Activated T-helper 1 cell treated with anti-CD3 and anti-CD28 coated beads, Interleukin-12 subunit alpha, Interleukin-12 subunit beta, Interleukin-2, Interleukin-4 antibody, amounts not matched to agents 30 ng/mL and 10 ng/mL and 1 ng/mL, durations not matched to agents 14 hours and 24 hours and 36 hours (primary cell): ENCODE data around the gene PRKG1. TPM values are rescaled to one million over a fixed set of nuclear protein-coding genes. Genes with fewer than 3 reads are reported as not detected.
A peak's percentile ranks its signal among the peaks of the same experiment; 100 is the strongest.

ENCODE experiments used
- DNase-seq: peaks from one replicate; pipeline ENCODE4 v3.0.0; 2021; ENCODE audit warnings: low spot score
- H3K27ac Mint-ChIP-seq: one replicate; pipeline ENCODE4 v1.8.0; 2021; ENCODE audit warnings: mild to moderate bottlenecking, mixed read lengths
- H3K27me3 Mint-ChIP-seq: one replicate; pipeline ENCODE4 v1.8.0; 2022; ENCODE audit warnings: mild to moderate bottlenecking, moderate library complexity, mixed read lengths; ENCODE audit not compliant: insufficient read depth
- H3K36me3 Mint-ChIP-seq: one replicate; pipeline ENCODE4 v1.8.0; 2021; ENCODE audit warnings: low read depth, mixed read lengths
- H3K4me1 Mint-ChIP-seq: one replicate; pipeline ENCODE4 v1.8.0; 2021; ENCODE audit warnings: low read depth, mixed read lengths
- H3K4me3 Mint-ChIP-seq: one replicate; pipeline ENCODE4 v1.8.0; 2021; ENCODE audit warnings: mild to moderate bottlenecking, moderate library complexity, mixed read lengths
- H3K9me3 Mint-ChIP-seq: one replicate; pipeline ENCODE4 v1.8.0; 2021; ENCODE audit warnings: mixed read lengths
- intact Hi-C: fragments of 100-400 bp; cut with micrococcal nuclease; formaldehyde crosslinking; loops from one replicate; pipeline ENCODE4 v1.15.1; 2024
- total RNA-seq: library from RNA; stranded (reverse); gene quantifications from 2 replicates; pipeline ENCODE4 v1.2.3, GENCODE V29; 2022

The PRKG1 gene
- total RNA-seq, 1 donor from 2014 or later = not detected

DNA sequence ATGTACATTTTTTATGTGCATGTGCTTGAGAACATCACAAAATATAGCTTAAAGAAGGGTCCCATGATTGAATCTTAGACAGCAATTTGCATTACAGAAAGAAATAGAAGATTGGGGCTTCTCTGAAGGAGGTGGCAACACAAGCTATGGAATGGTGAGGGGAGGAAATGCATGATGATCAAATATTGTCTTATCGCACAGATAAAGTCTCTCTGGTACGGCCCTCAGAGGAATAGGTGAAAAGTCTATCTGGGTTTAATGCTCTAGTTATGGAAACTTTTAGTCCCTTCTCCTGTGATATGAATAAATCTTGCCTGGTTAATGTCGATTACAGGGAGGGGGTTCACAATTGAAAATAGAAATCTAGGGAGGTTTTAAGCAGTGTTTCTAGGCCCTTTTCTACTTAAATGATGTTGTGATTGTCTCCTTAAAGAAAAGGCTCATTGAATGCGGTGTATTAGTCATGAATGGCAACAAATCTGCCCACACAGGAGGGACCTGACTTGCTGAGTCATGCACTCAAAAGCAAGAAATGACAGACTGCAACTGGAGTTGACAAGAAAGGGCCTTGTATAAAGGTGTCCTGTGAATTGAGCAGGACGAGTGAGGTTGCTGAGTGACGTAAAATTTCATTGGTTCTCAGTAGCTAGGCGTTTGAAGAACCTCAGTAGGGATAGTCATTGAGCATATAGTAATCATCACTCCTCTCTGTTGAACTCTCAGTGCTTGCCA lies 758.5 kb downstream of the PRKG1 start:
- H3K27me3 Mint-ChIP-seq = peaks cover 4% of the 10 kb centered on the region
- H3K9me3 Mint-ChIP-seq = peaks cover 8% of the 10 kb centered on the region
- no peaks in the 10 kb centered on the region for H3K36me3 Mint-ChIP-seq
- peak; percentile 4 for DNase-seq
- H3K4me3 Mint-ChIP-seq = no peak overlapping the region
- H3K4me1 Mint-ChIP-seq = peaks cover 9% of the 10 kb centered on the region
- intact Hi-C loops = loop anchor here (1.0 kb wide), 2 partner anchors 46 to 134 kb away; partner anchors contain the start of gene CSTF2T
- no peak overlapping the region for H3K27ac Mint-ChIP-seq

DNA sequence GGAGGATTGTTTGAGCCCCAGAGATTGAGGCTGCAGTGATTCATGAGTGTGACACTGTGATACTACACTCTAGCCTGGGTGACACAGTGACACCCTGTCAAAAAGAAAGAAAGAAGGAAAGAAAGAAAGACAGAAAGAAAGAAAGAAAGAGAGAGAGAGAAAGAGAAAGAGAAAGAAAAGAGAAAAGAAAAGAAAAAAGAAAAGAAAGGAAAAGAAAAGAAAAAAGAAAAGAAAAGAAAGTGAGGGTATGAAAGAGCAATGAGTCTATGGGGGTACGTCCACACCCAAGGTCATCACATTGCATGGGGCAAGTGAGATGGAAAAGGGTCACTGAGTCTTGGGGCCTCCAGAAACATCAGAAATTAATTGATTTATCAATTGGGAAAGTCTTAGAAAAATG lies 760.3 kb downstream of the PRKG1 start:
- Mint-ChIP-seq H3K27ac (no peak overlapping the region), H3K27me3 (no peaks in the 10 kb centered on the region), H3K4me3 (no peak overlapping the region), H3K36me3 (no peaks in the 10 kb centered on the region), H3K9me3 (peaks cover 4% of the 10 kb centered on the region), H3K4me1 (peaks cover 9% of the 10 kb centered on the region)
- DNase-seq = no peak
- intact Hi-C loops = no loop called here

DNA sequence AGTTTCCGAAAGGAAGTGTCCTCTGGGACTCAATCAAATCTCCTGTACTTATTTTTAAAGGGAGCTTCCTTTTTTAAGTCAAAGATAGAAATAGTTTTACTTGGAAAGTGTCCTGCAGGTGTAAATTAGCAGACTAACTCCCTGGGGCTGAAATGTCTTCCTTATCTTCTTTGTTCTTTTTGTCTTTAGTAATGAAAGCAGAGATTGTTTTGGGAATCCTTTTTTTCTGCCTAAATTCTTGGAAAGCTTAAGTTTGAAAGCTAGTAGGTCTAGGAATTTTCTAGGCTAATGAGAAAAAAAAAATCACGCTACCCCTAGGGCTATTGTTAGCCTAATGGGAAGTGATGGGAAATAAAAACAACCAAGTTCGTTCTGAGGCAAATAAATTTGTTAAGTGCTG lies 764.2 kb downstream of the PRKG1 start:
- Mint-ChIP-seq H3K9me3 (peaks cover 4% of the 10 kb centered on the region), H3K36me3 (no peaks in the 10 kb centered on the region), H3K27me3 (peaks cover 3% of the 10 kb centered on the region), H3K27ac (no peak overlapping the region), H3K4me3 (no peak overlapping the region), H3K4me1 (no peaks in the 10 kb centered on the region)
- intact Hi-C loops = no loop called here
- no peak for DNase-seq

DNA sequence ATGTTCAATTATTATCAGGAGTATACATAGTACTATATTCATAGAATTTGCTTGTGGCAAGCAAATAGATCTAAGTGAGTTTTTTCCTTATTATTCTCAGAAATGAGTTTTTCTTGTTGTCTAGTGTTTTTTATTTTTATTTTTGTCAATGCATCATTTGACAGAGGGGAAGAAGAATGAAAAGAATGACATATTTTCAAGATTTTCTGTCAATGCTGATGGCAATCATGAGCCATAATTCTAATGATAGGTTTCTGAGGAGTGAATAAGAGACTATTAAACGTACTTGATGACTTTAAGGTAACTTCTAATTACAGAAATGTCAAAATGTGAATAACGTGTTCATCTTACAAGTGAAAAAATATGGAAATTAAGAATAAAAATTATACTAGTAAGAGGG lies 769.7 kb downstream of the PRKG1 start:
- Mint-ChIP-seq H3K4me1 (no peaks in the 10 kb centered on the region), H3K27me3 (peaks cover 9% of the 10 kb centered on the region), H3K36me3 (no peaks in the 10 kb centered on the region), H3K9me3 (no peaks in the 10 kb centered on the region), H3K27ac (no peak overlapping the region), H3K4me3 (no peak overlapping the region)
- no peak for DNase-seq
- intact Hi-C loops = no loop called here

DNA sequence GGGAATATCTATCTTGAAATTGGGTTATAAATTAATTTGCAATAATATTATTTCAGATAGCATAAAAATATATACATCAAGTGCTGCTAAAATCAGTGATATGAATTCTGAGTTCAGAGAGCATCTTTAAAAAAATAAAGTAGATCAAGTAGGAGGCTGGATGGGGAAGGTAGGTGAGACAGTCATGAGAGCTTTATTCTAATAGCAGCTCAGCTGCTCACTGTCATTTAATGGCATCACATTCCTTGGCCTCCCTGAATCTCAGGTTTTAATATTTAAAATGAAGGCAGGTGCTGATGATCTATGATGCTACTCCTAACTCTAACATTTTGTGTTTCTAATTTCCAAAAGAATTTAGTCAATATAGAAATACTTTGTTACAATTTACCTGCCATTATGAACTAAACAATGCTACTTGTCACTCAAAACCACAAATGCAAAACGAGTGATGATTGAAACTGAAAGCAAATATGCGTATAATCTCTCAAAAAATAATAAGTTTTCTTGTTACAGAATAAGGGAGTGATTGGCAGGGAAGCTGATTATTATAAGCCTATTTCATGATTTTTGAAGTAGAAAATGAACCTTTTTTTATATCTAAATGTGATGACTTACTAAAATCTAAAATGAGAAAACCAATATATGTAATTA lies 772.7 kb downstream of the PRKG1 start:
- no peak overlapping the region for H3K27ac Mint-ChIP-seq
- peaks cover 6% of the 10 kb centered on the region for H3K27me3 Mint-ChIP-seq
- intact Hi-C loops = no loop called here
- H3K9me3 Mint-ChIP-seq = no peaks in the 10 kb centered on the region
- no peak overlapping the region for H3K4me3 Mint-ChIP-seq
- no peaks in the 10 kb centered on the region for H3K4me1 Mint-ChIP-seq
- H3K36me3 Mint-ChIP-seq = no peaks in the 10 kb centered on the region
- DNase-seq = no peak

DNA sequence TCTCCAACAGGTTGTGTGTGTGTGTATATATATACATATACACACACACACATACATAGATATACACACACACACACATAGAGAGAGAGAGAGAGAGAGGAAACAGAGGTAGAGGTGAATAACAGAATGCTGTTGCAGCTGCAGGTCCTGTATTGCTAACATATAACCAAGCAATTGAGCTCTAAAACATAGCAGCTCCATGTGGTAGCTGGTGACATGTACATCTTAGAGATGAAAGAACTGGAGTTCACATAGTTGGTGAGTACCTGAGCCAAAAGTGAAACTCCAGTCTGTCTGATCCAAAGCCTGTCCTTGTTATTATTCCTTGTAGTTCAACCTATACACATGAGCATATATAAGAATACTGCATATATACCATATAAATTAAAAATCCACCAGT lies 778.0 kb downstream of the PRKG1 start:
- Mint-ChIP-seq H3K27ac (no peak overlapping the region), H3K4me1 (no peaks in the 10 kb centered on the region), H3K4me3 (no peak overlapping the region), H3K36me3 (no peaks in the 10 kb centered on the region), H3K27me3 (peaks cover 7% of the 10 kb centered on the region), H3K9me3 (no peaks in the 10 kb centered on the region)
- intact Hi-C loops = no loop called here
- DNase-seq = no peak

DNA sequence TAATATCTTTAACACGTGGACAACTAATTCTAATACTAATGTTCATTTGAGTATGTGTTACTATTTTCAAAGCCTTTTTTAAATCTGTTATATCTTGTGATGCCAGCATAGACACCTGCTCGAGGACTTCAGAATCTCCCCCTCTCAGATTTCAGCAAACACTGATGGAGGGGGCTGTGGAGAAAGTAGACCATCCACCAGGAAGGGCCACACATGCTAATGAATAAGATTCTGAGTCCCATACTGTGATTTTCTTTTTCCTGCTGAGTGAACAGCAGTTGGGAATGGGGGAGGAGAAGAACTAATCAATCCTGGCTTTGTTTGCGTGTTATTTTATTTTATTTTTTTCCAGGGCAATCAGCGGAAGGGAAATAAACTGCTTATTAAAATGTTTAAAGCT lies 783.0 kb downstream of the PRKG1 start:
- intact Hi-C loops = no loop called here
- H3K9me3 Mint-ChIP-seq = no peaks in the 10 kb centered on the region

DNA sequence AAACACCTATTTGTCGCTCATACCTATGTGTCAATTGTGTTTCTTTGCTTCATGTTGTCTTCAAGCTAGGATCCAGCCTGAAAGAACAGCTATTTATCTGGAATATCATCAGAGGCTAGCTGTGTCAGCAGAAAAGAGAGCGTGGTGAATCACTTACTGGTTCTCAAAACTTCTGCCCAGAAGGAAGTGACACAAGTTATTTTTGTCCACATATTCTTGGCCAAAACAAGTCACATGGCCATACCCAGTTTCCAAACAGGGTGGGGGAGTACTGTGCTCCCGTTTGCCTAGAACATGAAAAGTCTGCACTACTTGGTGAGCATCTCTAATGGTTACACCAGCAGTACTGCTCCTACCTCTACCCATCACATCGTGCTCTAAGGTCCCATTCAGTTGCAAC lies 786.0 kb downstream of the PRKG1 start:
- no peak for DNase-seq
- no peaks in the 10 kb centered on the region for H3K4me1 Mint-ChIP-seq

More for the DNA sequence above, 783.0 kb downstream of the PRKG1 start:
- no peak for DNase-seq
- Mint-ChIP-seq H3K36me3 (no peaks in the 10 kb centered on the region), H3K27ac (no peak overlapping the region), H3K4me3 (no peak overlapping the region), H3K4me1 (no peaks in the 10 kb centered on the region), H3K27me3 (peaks cover 5% of the 10 kb centered on the region)

DNA sequence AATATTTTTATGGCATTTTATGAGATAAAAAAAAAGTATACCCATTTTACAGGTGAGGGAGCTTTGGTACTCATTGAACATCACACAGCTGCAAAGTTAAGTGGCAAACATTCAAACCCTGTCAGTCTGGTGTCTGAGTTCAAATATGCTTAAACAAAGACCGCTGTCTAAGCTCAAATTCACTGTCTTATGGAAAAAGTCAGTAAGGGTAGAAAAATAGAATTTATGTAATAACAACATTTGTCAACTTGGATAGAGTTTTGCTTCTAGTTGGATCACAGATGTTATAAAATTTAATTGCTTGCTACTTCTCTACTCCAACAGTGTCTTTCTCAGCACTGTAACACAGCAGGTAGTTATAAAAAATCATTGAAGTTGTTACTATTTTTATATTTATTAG lies 786.8 kb downstream of the PRKG1 start:
- intact Hi-C loops = no loop called here
- Mint-ChIP-seq H3K27me3 (peaks cover 2% of the 10 kb centered on the region), H3K36me3 (no peaks in the 10 kb centered on the region), H3K4me1 (no peaks in the 10 kb centered on the region), H3K9me3 (no peaks in the 10 kb centered on the region), H3K27ac (no peak overlapping the region), H3K4me3 (no peak overlapping the region)
- no peak for DNase-seq

More for the DNA sequence above, 786.0 kb downstream of the PRKG1 start:
- Mint-ChIP-seq H3K27me3 (peaks cover 3% of the 10 kb centered on the region), H3K27ac (no peak overlapping the region), H3K9me3 (no peaks in the 10 kb centered on the region), H3K36me3 (no peaks in the 10 kb centered on the region), H3K4me3 (no peak overlapping the region)
- intact Hi-C loops = no loop called here

DNA sequence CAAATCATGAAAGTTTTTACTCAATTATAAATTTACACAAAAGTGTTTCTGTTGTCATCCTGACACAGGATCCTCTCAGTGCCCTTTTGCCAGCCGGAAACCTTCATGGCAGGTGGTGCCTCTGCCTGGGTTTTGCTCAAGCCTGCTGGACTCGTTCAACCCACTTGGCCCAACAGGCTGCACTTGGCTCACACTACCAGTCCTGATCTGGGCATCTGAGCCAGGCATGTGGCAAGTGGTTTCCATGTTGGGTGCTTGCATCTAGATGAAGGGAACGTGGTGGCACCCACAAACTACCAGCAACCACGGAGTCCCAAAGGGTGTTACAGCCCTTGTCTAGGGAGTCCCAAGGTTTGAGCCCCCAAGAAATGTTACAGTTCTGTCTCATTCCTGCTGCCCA lies 787.4 kb downstream of the PRKG1 start:
- no peak for DNase-seq
- no peak overlapping the region for H3K27ac Mint-ChIP-seq
- H3K36me3 Mint-ChIP-seq = no peaks in the 10 kb centered on the region
- H3K4me1 Mint-ChIP-seq = no peaks in the 10 kb centered on the region
- H3K27me3 Mint-ChIP-seq = peaks cover 2% of the 10 kb centered on the region
- intact Hi-C loops = no loop called here
- no peaks in the 10 kb centered on the region for H3K9me3 Mint-ChIP-seq
- H3K4me3 Mint-ChIP-seq = no peak overlapping the region

DNA sequence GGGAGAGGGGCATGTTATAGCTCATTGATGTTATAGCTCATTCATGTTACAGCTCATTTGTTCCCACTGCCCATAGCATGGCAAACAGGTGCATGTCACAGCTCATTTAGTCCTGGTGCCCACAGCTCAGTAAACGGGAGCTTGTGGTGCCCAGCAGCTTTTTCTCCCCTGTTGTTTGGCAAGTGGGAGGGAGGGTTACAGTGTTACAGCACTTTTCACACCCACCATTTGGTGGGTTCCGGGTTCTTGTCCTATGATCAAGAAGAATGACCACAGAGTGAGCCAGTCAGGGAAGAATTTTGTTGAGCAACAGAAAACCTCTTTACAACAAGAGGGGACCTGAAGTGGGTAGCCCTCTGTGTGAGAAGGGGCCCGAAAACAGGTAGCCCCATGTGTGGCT lies 787.9 kb downstream of the PRKG1 start:
- Mint-ChIP-seq H3K4me1 (no peaks in the 10 kb centered on the region), H3K36me3 (no peaks in the 10 kb centered on the region), H3K27me3 (peaks cover 2% of the 10 kb centered on the region), H3K4me3 (no peak overlapping the region), H3K9me3 (no peaks in the 10 kb centered on the region), H3K27ac (no peak overlapping the region)
- DNase-seq = no peak
- intact Hi-C loops = no loop called here

DNA sequence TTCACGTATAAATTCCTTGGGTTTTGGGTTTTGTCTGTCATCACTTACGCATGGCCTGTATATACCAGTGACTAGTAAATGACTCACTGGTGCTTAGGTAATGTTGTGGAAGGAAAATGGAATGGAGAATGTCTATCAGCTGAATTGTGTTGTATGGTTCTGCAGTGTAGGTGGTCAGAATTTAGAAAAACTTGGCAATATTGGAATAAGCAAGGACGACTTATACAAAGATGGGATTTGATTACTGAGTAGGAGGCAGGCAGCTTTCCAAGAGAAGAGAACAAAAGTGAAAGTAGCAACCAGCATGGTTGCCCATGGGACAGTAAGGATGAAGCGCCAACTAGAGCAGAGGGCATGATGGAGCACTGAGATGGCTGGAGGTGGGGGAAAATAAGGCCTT lies 793.7 kb downstream of the PRKG1 start:
- no peaks in the 10 kb centered on the region for H3K9me3 Mint-ChIP-seq
- H3K27ac Mint-ChIP-seq = no peak overlapping the region
- H3K4me3 Mint-ChIP-seq = no peak overlapping the region
- H3K27me3 Mint-ChIP-seq = peaks cover 2% of the 10 kb centered on the region
- DNase-seq = no peak
- intact Hi-C loops = no loop called here
- H3K4me1 Mint-ChIP-seq = peaks cover 5% of the 10 kb centered on the region
- H3K36me3 Mint-ChIP-seq = no peaks in the 10 kb centered on the region

DNA sequence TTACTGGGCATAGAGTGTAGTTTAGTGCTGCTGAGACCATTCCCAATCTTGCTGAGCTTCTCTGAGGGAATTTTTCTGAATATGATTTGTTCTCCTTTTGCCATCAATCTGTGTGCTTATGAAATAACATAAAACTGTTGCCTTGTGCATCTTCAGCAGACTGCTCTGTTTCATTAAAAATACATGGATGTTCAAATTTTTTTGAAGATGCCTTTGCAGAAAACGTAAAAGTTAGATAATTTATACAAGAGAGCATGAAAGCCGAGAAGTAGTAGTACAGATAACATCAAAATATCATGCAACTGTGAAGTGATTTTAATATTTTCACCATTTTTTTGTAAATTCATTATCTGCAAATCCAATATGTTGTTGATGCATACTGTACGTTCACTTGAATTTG lies 799.8 kb downstream of the PRKG1 start:
- DNase-seq = no peak
- Mint-ChIP-seq H3K27me3 (peaks cover 2% of the 10 kb centered on the region), H3K9me3 (no peaks in the 10 kb centered on the region), H3K36me3 (no peaks in the 10 kb centered on the region), H3K27ac (no peak overlapping the region), H3K4me1 (peaks cover 11% of the 10 kb centered on the region), H3K4me3 (no peak overlapping the region)
- intact Hi-C loops = no loop called here
